Mucosa of descending colon (tissue), 3 donors: Measurements from ENCODE around the gene VMP1. TPM values are rescaled to one million over a fixed set of nuclear protein-coding genes. Genes with fewer than 3 reads are reported as not detected.

Source experiments
- ATAC-seq: fragments of 200-7000 bp; cut with Tn5 transposase; one replicate; pipeline ENCODE4 v1.9.1; 2020; ENCODE audit warnings: mild to moderate bottlenecking, moderate library complexity
- DNase-seq, 3 donors: peaks; one replicate each; pipeline ENCODE4 v3.0.0-alpha.2; 2020
- H3K36me3 ChIP-seq: fragments of 200-600 bp; one replicate; pipeline ENCODE4 v1.8.0; 2021; ENCODE audit warnings: low read depth, mild to moderate bottlenecking
- H3K4me1 ChIP-seq: fragments of 200-600 bp; one replicate; pipeline ENCODE4 v1.8.0; 2021; ENCODE audit warnings: low read depth, mild to moderate bottlenecking
- H3K4me3 ChIP-seq: fragments of 200-600 bp; one replicate; pipeline ENCODE4 v1.8.0; 2021; ENCODE audit warnings: mild to moderate bottlenecking
- H3K9me3 ChIP-seq: fragments of 200-600 bp; one replicate; pipeline ENCODE4 v1.8.0; 2021; ENCODE audit warnings: mild to moderate bottlenecking
- CTCF ChIP-seq: fragments of 200-600 bp; IDR thresholded peaks from one replicate; pipeline ENCODE4 v1.8.0; 2022; ENCODE audit warnings: antibody characterized with exemption, mild to moderate bottlenecking
- intact Hi-C, 2 donors: fragments of 100-400 bp; cut with DNase I in 1 of 2; cut with micrococcal nuclease in 1 of 2; formaldehyde crosslinking; loops; one replicate each; pipeline versions ENCODE4 v1.11.0 to v1.11.1; 2022; cut with DNase I, micrococcal nuclease
- total RNA-seq, 3 donors: library from RNA; stranded (reverse); fragmentation: NEBNext Ultra II Directional in 2 of 3; extraction: Animal tissue kit (Norgen Biotek cat#: 25700) in 2 of 3; gene quantifications; one replicate each; pipeline versions ENCODE4 v1.2.1 to v1.2.4, GENCODE V29; 2021 to 2023
- donor health status: DM: no; HTN: no; CAD: no; lungs with moderate emphysema.
- donor health status: DM: no; HTN: no; CAD: no.
- donor health status: DM: no; HTN: yes; CAD: no.

The VMP1 gene
- total RNA-seq, 3 donors from 2014 or later, result 257 to 361 (median 266) TPM

DNA sequence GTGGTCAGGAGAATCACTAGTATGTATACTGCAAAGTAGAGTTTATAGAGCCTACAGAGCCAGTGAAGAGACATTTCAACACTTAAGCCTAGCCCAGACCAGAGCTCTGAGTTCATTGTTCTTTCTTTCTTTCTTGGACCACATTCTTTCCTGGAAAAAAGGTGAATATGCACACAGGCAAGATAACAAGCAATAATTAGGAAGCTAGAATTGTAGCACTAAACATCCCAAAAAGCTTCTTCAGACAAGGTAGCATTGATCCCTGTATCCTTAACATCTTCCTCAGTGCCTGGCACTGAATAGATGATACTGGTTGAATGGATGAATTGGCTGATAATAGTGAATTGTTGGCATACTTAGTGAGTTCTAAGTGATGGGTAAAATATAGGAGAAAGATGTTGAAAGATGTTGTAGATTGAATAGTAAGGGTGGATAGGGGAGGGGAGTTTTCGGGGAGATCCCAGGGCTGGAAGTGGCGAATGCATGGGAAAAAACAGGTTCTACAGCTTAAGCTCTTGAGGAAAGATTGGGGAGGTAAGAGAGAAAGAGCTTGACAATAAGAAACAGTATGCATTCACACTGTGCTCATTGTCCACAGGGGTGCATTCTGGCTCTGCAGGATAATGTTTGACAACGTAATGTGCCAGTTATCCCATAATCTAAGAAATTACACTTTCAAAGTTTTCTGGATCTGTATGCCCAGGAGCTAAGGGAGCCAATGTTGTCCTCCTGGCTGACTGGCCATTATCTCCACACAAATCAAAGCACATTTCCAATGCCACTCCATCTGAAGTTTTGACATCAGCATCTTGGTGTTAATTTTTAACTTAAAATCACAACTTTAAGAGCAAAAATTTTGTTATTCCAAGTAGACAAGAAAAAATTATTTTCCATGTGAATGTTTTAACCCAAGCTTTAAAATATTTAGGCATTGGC is 149.7 kb downstream of the VMP1 start:
- Histone ChIP-seq H3K4me3 (no peak overlapping the region), H3K9me3 (no peaks in the 10 kb centered on the region), H3K36me3 (no peaks in the 10 kb centered on the region), H3K4me1 (peaks cover 21% of the 10 kb centered on the region)
- ATAC-seq, result no peak
- no peak for TF ChIP-seq CTCF
- intact Hi-C loops, result no loop called here
- no peak for DNase-seq

- DNase-seq, result no peak
- no peak for ATAC-seq
- H3K4me1 ChIP-seq, result peaks cover 13% of the 10 kb centered on the region
- intact Hi-C loops, result loop anchor here in 1 of 2 donors (2.0 kb wide), 1 partner anchor 105 kb away; no protein-coding TSS in a partner anchor
- no peak for TF ChIP-seq CTCF
- H3K4me3 ChIP-seq, result no peak overlapping the region
- H3K9me3 ChIP-seq, result no peaks in the 10 kb centered on the region
- no peaks in the 10 kb centered on the region for H3K36me3 ChIP-seq
These were observed 150.8 kb downstream of the VMP1 start for GRCh38 chr17:59858167-59858816.

DNA sequence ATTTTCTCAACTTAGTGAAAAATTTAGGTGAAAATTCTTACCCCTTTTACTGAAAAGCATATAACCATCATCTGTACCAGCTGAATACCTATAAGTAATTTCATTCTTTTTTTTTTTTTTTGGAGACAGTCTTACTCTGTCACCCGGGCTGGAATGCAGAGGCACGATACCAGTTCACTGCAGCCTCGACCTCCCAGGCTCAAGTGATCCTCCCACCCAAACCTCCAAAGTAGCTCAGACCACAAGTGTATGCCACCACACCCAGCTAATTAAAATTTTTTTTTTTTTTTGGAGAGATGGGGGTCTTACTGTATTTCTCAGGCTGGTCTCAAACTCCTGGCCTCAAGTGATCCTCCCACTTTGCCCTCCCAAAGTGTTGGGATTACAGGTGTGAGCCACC is 151.5 kb downstream of the VMP1 start:
- intact Hi-C loops, result loop anchor here in 1 of 2 donors (2.0 kb wide), 1 partner anchor 106 kb away; no protein-coding TSS in a partner anchor
- no peak for TF ChIP-seq CTCF
- DNase-seq, result no peak
- no peak overlapping the region for H3K4me3 ChIP-seq
- no peaks in the 10 kb centered on the region for H3K36me3 ChIP-seq
- H3K4me1 ChIP-seq, result peaks cover 7% of the 10 kb centered on the region
- ATAC-seq, result no peak
- H3K9me3 ChIP-seq, result no peaks in the 10 kb centered on the region

- no peak for DNase-seq
- intact Hi-C loops, result loop anchor here in 1 of 2 donors (2.0 kb wide), 1 partner anchor 107 kb away; no protein-coding TSS in a partner anchor
- Histone ChIP-seq H3K36me3 (no peaks in the 10 kb centered on the region), H3K4me1 (peaks cover 7% of the 10 kb centered on the region), H3K4me3 (no peak overlapping the region), H3K9me3 (no peaks in the 10 kb centered on the region)
- TF ChIP-seq CTCF, result peak; percentile 30
- peak; percentile 73 for ATAC-seq
These were observed 152.1 kb downstream of the VMP1 start for GRCh38 chr17:59859444-59860025.

DNA sequence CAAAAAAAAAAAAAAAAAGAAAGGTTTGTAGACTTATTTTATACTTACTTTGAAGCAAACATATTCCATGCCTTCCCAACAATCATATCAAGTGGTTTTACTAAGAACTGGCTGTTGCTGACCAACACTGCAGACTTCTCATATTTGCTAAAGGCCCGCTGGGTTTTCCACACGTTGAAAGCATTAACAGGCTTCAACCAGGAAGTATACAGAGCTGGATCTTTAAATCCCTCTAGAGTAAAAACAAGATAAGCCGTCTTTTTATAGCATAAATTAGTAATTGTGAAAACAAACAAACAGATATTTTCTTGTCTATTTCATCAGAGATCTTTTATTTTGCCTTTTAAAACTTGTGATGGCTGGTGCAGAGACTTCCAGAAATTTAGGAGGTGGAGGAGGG is 156.2 kb downstream of the VMP1 start:
- ATAC-seq (no peak), DNase-seq (no peak)
- intact Hi-C loops, result no loop called here
- TF ChIP-seq CTCF, result no peak
- Histone ChIP-seq H3K9me3 (no peaks in the 10 kb centered on the region), H3K4me1 (peaks cover 5% of the 10 kb centered on the region), H3K4me3 (no peak overlapping the region), H3K36me3 (no peaks in the 10 kb centered on the region)
